Measurements from ENCODE around the gene CDC42EP5.

Gene CDC42EP5

DNA sequence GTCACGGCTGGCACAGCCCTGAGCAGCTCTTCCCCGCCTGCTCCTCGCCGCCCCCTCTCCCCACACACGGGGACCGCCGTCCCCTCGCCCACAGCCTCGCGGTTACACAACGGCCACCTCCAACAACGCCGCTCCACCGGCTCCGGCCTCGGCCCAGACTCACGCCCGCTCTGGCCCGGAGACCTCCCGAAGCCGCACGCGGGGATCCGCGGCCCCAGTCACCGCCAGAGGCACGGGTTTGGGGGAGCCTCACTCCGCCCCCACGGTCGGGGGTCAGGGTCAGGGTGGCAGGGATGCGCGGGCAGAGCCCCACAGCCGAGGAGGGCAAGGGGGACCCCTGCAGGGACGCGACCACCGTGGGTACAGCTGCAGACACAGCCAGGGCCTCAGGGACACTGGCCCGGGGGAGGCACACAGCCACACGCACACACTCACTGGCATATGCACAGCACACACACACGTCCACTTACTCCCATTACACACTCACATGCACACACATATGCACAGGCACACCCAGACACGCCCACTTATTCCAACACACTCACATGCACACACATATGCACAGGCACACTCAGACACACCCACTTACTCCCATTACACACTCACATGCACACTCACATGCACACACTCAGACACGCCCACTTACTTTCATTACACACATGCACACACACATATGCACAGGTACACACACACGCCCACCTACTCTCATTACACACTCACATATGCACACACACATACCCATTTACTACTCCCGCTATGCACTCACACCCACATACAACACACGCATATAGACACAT lies 56.2 kb downstream of the CDC42EP5 start:
- TF ChIP-seq, protein P1, sequence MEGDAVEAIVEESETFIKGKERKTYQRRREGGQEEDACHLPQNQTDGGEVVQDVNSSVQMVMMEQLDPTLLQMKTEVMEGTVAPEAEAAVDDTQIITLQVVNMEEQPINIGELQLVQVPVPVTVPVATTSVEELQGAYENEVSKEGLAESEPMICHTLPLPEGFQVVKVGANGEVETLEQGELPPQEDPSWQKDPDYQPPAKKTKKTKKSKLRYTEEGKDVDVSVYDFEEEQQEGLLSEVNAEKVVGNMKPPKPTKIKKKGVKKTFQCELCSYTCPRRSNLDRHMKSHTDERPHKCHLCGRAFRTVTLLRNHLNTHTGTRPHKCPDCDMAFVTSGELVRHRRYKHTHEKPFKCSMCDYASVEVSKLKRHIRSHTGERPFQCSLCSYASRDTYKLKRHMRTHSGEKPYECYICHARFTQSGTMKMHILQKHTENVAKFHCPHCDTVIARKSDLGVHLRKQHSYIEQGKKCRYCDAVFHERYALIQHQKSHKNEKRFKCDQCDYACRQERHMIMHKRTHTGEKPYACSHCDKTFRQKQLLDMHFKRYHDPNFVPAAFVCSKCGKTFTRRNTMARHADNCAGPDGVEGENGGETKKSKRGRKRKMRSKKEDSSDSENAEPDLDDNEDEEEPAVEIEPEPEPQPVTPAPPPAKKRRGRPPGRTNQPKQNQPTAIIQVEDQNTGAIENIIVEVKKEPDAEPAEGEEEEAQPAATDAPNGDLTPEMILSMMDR (IDR thresholded peaks at IDR 0.05; ENCODE audit: extremely low read depth, missing control alignments), result no peak
- no peak for DNase-seq (ENCODE audit: low spot score)

DNA sequence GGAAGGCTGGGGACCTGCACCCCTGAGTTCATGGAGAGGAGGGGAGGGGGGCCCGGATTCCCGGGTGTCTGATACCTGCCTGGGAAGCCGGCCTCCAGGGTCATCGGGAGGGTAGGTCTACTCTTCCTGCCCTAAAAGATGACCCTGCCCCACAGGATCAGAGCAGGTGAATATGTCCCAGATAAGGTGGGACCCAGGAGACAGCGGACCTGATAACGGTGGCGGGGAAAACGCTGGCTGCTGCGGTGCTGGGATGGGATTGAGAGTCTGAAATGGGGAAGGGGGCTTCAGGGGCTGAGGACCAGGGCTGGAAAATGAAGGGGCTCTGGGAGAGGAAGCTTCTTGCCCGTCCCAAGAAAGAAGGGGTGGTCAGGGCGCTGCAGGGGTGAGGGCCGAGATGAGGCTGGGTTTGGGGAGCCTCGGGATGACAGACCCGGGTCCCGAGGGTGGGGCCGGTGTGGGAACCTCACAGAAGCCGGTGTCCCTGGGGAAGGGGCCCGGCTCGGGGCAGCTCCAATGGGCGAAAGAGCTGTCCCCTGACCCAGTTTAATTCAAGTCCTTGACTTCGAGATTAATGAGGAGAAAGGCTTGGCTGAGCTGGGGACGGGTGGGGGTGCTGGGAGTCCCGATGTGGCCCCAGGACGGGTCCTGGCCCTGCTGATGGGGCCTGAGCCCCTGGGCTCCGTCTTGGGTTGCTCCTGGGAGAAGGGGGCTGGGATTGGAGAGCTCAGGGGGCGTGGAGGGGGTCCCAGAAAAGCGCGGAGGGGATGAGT lies 57.0 kb downstream of the CDC42EP5 start:
- peak; percentile 58 for DNase-seq (ENCODE audit: low spot score)
- TF ChIP-seq, protein P1 (IDR thresholded peaks at IDR 0.05; ENCODE audit: extremely low read depth, missing control alignments), result no peak

DNA sequence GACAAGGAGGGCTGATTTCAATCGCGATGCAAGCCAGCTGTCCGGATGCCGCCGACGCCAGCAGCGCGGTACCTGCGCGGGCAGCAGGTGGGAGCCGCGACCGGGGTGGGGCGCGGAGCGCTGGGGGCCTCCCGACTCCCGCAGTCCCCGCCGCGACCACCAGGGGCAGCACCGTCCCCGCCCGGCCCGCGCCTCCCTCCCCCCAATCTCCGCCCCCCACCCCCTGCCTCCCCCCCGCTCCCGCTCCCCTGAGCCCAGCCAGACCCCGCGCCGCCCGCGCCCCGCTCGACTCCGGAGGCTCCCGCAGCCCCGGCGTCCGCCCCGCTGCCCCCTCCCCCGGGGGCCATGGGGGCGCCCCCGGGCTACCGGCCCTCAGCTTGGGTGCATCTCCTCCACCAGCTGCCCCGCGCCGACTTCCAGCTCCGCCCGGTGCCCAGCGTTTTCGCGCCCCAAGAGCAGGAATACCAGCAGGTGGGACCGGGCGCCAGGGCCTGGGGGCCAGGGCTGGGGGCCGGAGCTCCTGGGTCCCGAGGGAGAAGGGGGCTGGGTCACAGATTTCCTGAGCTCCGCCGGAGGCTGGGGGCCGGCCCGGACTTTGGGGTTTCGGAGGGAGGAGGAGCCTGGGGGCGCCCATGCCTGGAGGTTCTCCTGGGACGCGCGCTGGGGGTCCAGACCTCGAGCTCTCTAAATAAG lies 57.7 kb downstream of the CDC42EP5 start, which contains the start of gene TTYH1:
TSS of gene TTYH1 (plus strand) at position 257 of the 693 bp plus-strand sequence. CDS start at position 346, 89 bp downstream.
- TF ChIP-seq, protein P1 (IDR thresholded peaks at IDR 0.05; ENCODE audit: extremely low read depth, missing control alignments), result peak; percentile 26

More for the DNA sequence above, 57.7 kb downstream of the CDC42EP5 start, which contains the start of gene TTYH1:
- DNase-seq (ENCODE audit: low spot score), result peak; percentile 82

Measured in GM20000 (cell line).